H1 (cell line): ENCODE data around the gene RASAL2. TPM values are rescaled to one million over a fixed set of nuclear protein-coding genes. Genes with fewer than 3 reads are reported as not detected.

ENCODE experiments used
- CTCF ChIA-PET: fragments of 300-600 bp; sonication (Branson Sonifier 250); formaldehyde crosslinking; loops from one replicate; lab custom pipeline; 2021; ENCODE audit not compliant: partially characterized antibody; lab: Charles Lee
- POLR2A ChIA-PET: fragments of 300-600 bp; sonication (Branson Sonifier 250); formaldehyde crosslinking; loops from one replicate; lab custom pipeline; 2021; ENCODE audit warnings: inconsistent platforms; ENCODE audit not compliant: partially characterized antibody; lab: Charles Lee
- DNase-seq, 2 experiments: peaks; one replicate each; pipeline versions ENCODE4 v3.0.0 to v3.0.0-alpha.2; 2010 to 2022; ENCODE audit warnings: low spot score in 2 of 2, low read depth in 1 of 2, mixed read lengths in 1 of 2
- FAIRE-seq: peaks from 2 replicates; lab custom pipeline; 2011; peaks lifted over from hg19 to GRCh38; lab: Jason Lieb, UNC
- H2AFZ ChIP-seq: 2 replicates; pipeline ENCODE4 v1.8.1; 2012; ENCODE audit warnings: low read length, inconsistent platforms
- H2AK5ac ChIP-seq: 2 replicates; pipeline ENCODE4 v1.6.1; 2013; ENCODE audit warnings: low read depth, low read length
- H2BK120ac ChIP-seq: replicated peaks from 2 replicates; pipeline ENCODE3; 2013; ENCODE audit warnings: low read depth, low read length, inconsistent platforms
- H2BK12ac ChIP-seq: 2 replicates; pipeline ENCODE4 v1.6.1; 2013; ENCODE audit warnings: low read depth, low read length
- H2BK15ac ChIP-seq: 2 replicates; pipeline ENCODE4 v1.6.1; 2013; ENCODE audit warnings: low read length
- H2BK20ac ChIP-seq: 2 replicates; pipeline ENCODE4 v1.6.1; 2013; ENCODE audit warnings: low read length
- H2BK5ac ChIP-seq: 2 replicates; pipeline ENCODE4 v1.6.1; 2013; ENCODE audit warnings: low read depth, low read length
- H3K14ac ChIP-seq: 2 replicates; pipeline ENCODE4 v1.6.1; 2013; ENCODE audit warnings: inconsistent platforms; ENCODE audit not compliant: insufficient read length
- H3K18ac ChIP-seq: 2 replicates; pipeline ENCODE4 v1.6.1; 2013; ENCODE audit warnings: low read length; ENCODE audit errors: extremely low read depth
- H3K23ac ChIP-seq: 2 replicates; pipeline ENCODE4 v1.6.1; 2013; ENCODE audit warnings: inconsistent platforms; ENCODE audit not compliant: insufficient read length
- H3K23me2 ChIP-seq: 2 replicates; pipeline ENCODE4 v1.6.1; 2013; ENCODE audit warnings: low read depth, low read length
- H3K27ac ChIP-seq: 2 replicates; pipeline ENCODE4 v1.6.1; 2011; ENCODE audit warnings: low read depth, low read length, inconsistent platforms
- H3K27me3 ChIP-seq, 4 experiments: replicated peaks in 1 of 4; 1 replicate in 1 of 4; 2 replicates in 3 of 4; pipeline versions ENCODE4 v1.6.1 to v1.8.1; 2011 to 2013; ENCODE audit warnings: low read length in 3 of 4, mild to moderate bottlenecking in 3 of 4, inconsistent platforms in 2 of 4, mixed read lengths in 2 of 4, moderate library complexity in 1 of 4; ENCODE audit not compliant: control insufficient read depth in 3 of 4, insufficient read depth in 3 of 4; ENCODE audit errors: extremely low read depth in 1 of 4
- H3K36me3 ChIP-seq, 4 experiments: 2 replicates each; pipeline versions ENCODE4 v1.6.1 to v1.8.1; 2011 to 2013; ENCODE audit warnings: mild to moderate bottlenecking in 4 of 4, low read length in 3 of 4, moderate library complexity in 2 of 4, control low read depth in 1 of 4, inconsistent platforms in 1 of 4; ENCODE audit not compliant: insufficient read depth in 4 of 4, control insufficient read depth in 2 of 4
- H3K4ac ChIP-seq: replicated peaks from 2 replicates; pipeline ENCODE3; 2013; ENCODE audit warnings: low read length, low read depth, mixed read lengths, inconsistent platforms; ENCODE audit not compliant: insufficient read length
- H3K4me1 ChIP-seq, 4 experiments: replicated peaks in 1 of 4; 1 replicate in 1 of 4; 2 replicates in 3 of 4; pipeline versions ENCODE4 v1.6.1 to v1.8.1; 2011 to 2013; ENCODE audit warnings: low read length in 3 of 4, inconsistent platforms in 2 of 4, mixed read lengths in 1 of 4; ENCODE audit not compliant: insufficient read depth in 4 of 4, control insufficient read depth in 3 of 4
- H3K4me2 ChIP-seq, 2 experiments: 2 replicates each; pipeline versions ENCODE4 v1.6.1 to v1.8.1; 2011 to 2013; ENCODE audit warnings: low read depth in 2 of 2, low read length in 2 of 2, control low read depth in 1 of 2, inconsistent platforms in 1 of 2, mild to moderate bottlenecking in 1 of 2; ENCODE audit not compliant: insufficient read depth in 1 of 2
- H3K4me3 ChIP-seq, 4 experiments: fragments of 200-600, 300-600 bp in 1 of 4; sonication (generic), shearing (Covaris generic), sonication (Bioruptor Twin) in 1 of 4; 2 replicates each; pipeline versions ENCODE4 v1.5.1 to v1.8.1; 2011 to 2016; ENCODE audit warnings: low read length in 4 of 4, low read depth in 3 of 4, control low read depth in 2 of 4, inconsistent platforms in 2 of 4, mild to moderate bottlenecking in 2 of 4, mixed read lengths in 1 of 4, moderate library complexity in 1 of 4; ENCODE audit not compliant: insufficient read depth in 2 of 4; ENCODE audit errors: extremely low read depth in 1 of 4
- H3K56ac ChIP-seq: replicated peaks from 2 replicates; pipeline ENCODE3; 2013; ENCODE audit warnings: low read depth, mild to moderate bottlenecking, mixed read lengths, low read length, inconsistent platforms; ENCODE audit not compliant: insufficient read length
- H3K79me1 ChIP-seq: 2 replicates; pipeline ENCODE4 v1.6.1; 2013; ENCODE audit warnings: low read depth, low read length, control low read depth
- H3K79me2 ChIP-seq, 2 experiments: 2 replicates each; pipeline versions ENCODE4 v1.6.1 to v1.8.1; 2012 to 2013; ENCODE audit warnings: low read length in 2 of 2, mild to moderate bottlenecking in 2 of 2, inconsistent platforms in 1 of 2; ENCODE audit not compliant: insufficient read depth in 2 of 2, control insufficient read depth in 1 of 2
- H3K9ac ChIP-seq, 4 experiments: replicated peaks in 1 of 4; 1 replicate in 1 of 4; 2 replicates in 3 of 4; pipeline versions ENCODE4 v1.6.1 to v1.8.1; 2011 to 2013; ENCODE audit warnings: low read depth in 3 of 4, low read length in 3 of 4, control low read depth in 2 of 4, mild to moderate bottlenecking in 2 of 4, moderate library complexity in 2 of 4, inconsistent platforms in 1 of 4; ENCODE audit errors: extremely low read depth in 1 of 4
- H3K9me3 ChIP-seq, 2 experiments: 2 replicates each; pipeline versions ENCODE4 v1.6.1 to v1.8.1; 2012 to 2013; ENCODE audit warnings: mild to moderate bottlenecking in 2 of 2, moderate library complexity in 2 of 2, control low read depth in 1 of 2, inconsistent platforms in 1 of 2, low read depth in 1 of 2, low read length in 1 of 2, mixed read lengths in 1 of 2; ENCODE audit not compliant: insufficient read depth in 2 of 2
- H4K20me1 ChIP-seq, 2 experiments: replicated peaks in 1 of 2; 2 replicates each; pipeline versions ENCODE3 to v1.8.1; 2011 to 2013; ENCODE audit warnings: inconsistent platforms in 2 of 2, low read length in 2 of 2, mild to moderate bottlenecking in 1 of 2; ENCODE audit not compliant: insufficient read depth in 2 of 2, control insufficient read depth in 1 of 2
- H4K5ac ChIP-seq: 2 replicates; pipeline ENCODE4 v1.6.1; 2013; ENCODE audit warnings: low read length, low read depth, mixed read lengths, inconsistent platforms; ENCODE audit not compliant: insufficient read length
- H4K8ac ChIP-seq: 2 replicates; pipeline ENCODE4 v1.8.0; 2013; ENCODE audit warnings: mild to moderate bottlenecking, moderate library complexity, low read length, inconsistent platforms; ENCODE audit not compliant: insufficient read depth; ENCODE audit errors: extremely low read depth
- H4K91ac ChIP-seq: replicated peaks from 2 replicates; pipeline ENCODE3; 2013; ENCODE audit warnings: low read length, mixed read lengths, inconsistent platforms; ENCODE audit not compliant: insufficient read length
- BRCA1 ChIP-seq: IDR thresholded peaks from 2 replicates; pipeline ENCODE4 v1.6.1; 2012; ENCODE audit warnings: low read depth, low read length, improper control_type of control experiment
- EP300 ChIP-seq, 2 experiments: IDR thresholded peaks; 1 replicate in 1 of 2; 2 replicates in 1 of 2; pipeline ENCODE4 v1.6.1; 2011 to 2012; ENCODE audit warnings: low read depth in 2 of 2, low read length in 2 of 2, mild to moderate bottlenecking in 2 of 2, borderline replicate concordance in 1 of 2, inconsistent platforms in 1 of 2, moderate library complexity in 1 of 2
- FOSL1 ChIP-seq: IDR thresholded peaks from 2 replicates; pipeline ENCODE4 v1.6.1; 2011; ENCODE audit warnings: mild to moderate bottlenecking, low read depth, low read length, moderate library complexity; ENCODE audit not compliant: insufficient read depth
- GTF2F1 ChIP-seq: IDR thresholded peaks from 2 replicates; pipeline ENCODE4 v1.6.1; 2012; ENCODE audit warnings: low read depth, low read length, improper control_type of control experiment, borderline replicate concordance
- HDAC2 ChIP-seq, 2 experiments: fragments of 300-600 bp in 1 of 2; sonication (generic) in 1 of 2; IDR thresholded peaks; 2 replicates each; pipeline ENCODE4 v1.6.1; 2011 to 2012; ENCODE audit warnings: low read depth in 2 of 2, low read length in 2 of 2, mild to moderate bottlenecking in 2 of 2, moderate library complexity in 2 of 2, borderline replicate concordance in 1 of 2, inconsistent platforms in 1 of 2
- JUN ChIP-seq: IDR thresholded peaks from 2 replicates; pipeline ENCODE4 v1.6.1; 2011; ENCODE audit warnings: low read depth, mild to moderate bottlenecking, improper control_type of control experiment, low read length
- KDM4A ChIP-seq: IDR thresholded peaks from one replicate; pipeline ENCODE4 v1.7.1; 2012; ENCODE audit warnings: low read depth, mild to moderate bottlenecking, moderate library complexity, low read length, inconsistent platforms; ENCODE audit not compliant: severe bottlenecking
- SIN3A ChIP-seq, 2 experiments: IDR thresholded peaks in 1 of 2; conservative IDR thresholded peaks in 1 of 2; 2 replicates each; pipeline ENCODE4 v1.6.1; 2011 to 2012; ENCODE audit warnings: low read length in 2 of 2, improper control_type of control experiment in 1 of 2, low read depth in 1 of 2, mild to moderate bottlenecking in 1 of 2
- SP1 ChIP-seq: IDR thresholded peaks from 2 replicates; pipeline ENCODE4 v1.6.1; 2011; ENCODE audit warnings: low read depth, low read length
- SRF ChIP-seq: IDR thresholded peaks from 2 replicates; pipeline ENCODE4 v1.6.1; 2011; ENCODE audit warnings: mild to moderate bottlenecking, low read depth, low read length, moderate library complexity
- SUZ12 ChIP-seq: fragments of 200-600 bp; sonication (generic); IDR thresholded peaks from 2 replicates; pipeline ENCODE4 v1.6.1; 2012; ENCODE audit warnings: mild to moderate bottlenecking, inconsistent platforms, low read length, moderate library complexity, mixed read lengths
- ZNF274 ChIP-seq: IDR thresholded peaks from 2 replicates; pipeline ENCODE4 v1.7.0; 2012; ENCODE audit warnings: low read length, borderline replicate concordance; ENCODE audit errors: extremely low read depth
- WGBS, 2 experiments: shearing (Covaris generic) in 1 of 2; methylation state at CpG; one replicate each; pipeline versions ENCODE4 v1.1.6 to v1.1.7; 2013 to 2015; ENCODE audit warnings: low lambda C conversion rate in 2 of 2, mixed read lengths in 2 of 2, inconsistent platforms in 1 of 2, low coverage in 1 of 2, missing lambda C conversion rate in 1 of 2; ENCODE audit not compliant: insufficient replicate concordance in 2 of 2, insufficient coverage in 1 of 2, insufficient read length in 1 of 2; ENCODE audit errors: extremely low coverage in 1 of 2, missing lambda C conversion rate in 1 of 2; 5-methylcytosine and 5-hydroxymethylcytosine counted together
- polyA plus RNA-seq, 7 experiments: library from polyadenylated mRNA; depleted of rRNA in 3 of 7; stranded (reverse) in 5 of 7; unstranded in 2 of 7; fragments of >200 nt in 5 of 7; fragments of 200-250 nt in 2 of 7; gene quantifications; 1 replicate in 5 of 7; 2 replicates in 1 of 7; 4 replicates in 1 of 7; pipeline versions ENCODE4 v1.2.1 to v1.2.3, GENCODE V29; 2011 to 2013; ENCODE audit warnings: missing spikeins in 2 of 7, mixed read lengths in 2 of 7
- total RNA-seq: library from RNA; stranded (reverse); fragmentation: NEBNext Ultra II Directional; extraction: Animal tissue kit (Norgen Biotek cat#: 25700); gene quantifications from 2 replicates; pipeline ENCODE4 v1.2.1, GENCODE V29; 2021
- TF ChIP-seq, protein P1 (sequence below): IDR thresholded peaks from 2 replicates; pipeline ENCODE4 v1.6.1; 2012; ENCODE audit warnings: inconsistent platforms

The RASAL2 gene
- total and polyA plus RNA-seq, 2 of the 8 experiments (the other 6 are each of a cell fraction or from before 2014, with no cell fraction given) = 15.9 to 32.5 TPM

DNA sequence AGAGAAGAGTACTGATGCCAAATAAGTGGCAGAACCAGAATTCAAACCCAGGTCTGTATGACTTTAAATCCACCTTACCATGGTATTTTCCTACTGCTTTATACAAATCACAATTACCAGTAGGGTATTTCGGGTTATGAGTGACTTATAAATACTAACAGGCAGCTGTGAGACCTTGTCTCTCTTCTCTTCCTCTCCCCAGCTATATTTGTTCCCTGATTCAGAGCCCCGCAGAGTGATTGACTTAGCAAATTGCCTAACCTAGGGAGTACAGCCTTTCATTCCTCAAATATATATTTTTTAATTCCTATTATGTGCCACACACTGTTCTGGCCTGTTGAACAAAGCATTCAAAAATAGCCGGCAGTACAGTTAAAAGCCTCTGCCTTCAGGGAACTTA, 234.8 kb downstream of the RASAL2 start:
- Histone ChIP-seq H3K4me3 (no peak overlapping the region), H2BK20ac (no peak overlapping the region), H4K8ac (no peak overlapping the region), H4K91ac (no peak overlapping the region), H3K56ac (no peak overlapping the region), H3K4me2 (no peak overlapping the region), H3K27ac (no peak overlapping the region), H3K4ac (no peak overlapping the region), H3K79me2 (peaks cover 0 to 43% of the 10 kb centered on the region in 2 experiments; a peak in 3 of 4 replicates), H3K23ac (no peak overlapping the region), H2AK5ac (no peak overlapping the region), H4K20me1 (peaks cover 0 to 1% of the 10 kb centered on the region in 2 experiments), H2BK5ac (no peak overlapping the region), H3K36me3 (no peaks in the 10 kb centered on the region), H2AFZ (no peak overlapping the region), H3K23me2 (no peaks in the 10 kb centered on the region), H3K18ac (no peak overlapping the region), H2BK15ac (no peak overlapping the region), H3K14ac (no peak overlapping the region), H3K79me1 (no peaks in the 10 kb centered on the region), H3K4me1 (no peaks in the 10 kb centered on the region), H4K5ac (no peak overlapping the region), H3K9me3 (no peaks in the 10 kb centered on the region), H3K9ac (no peak overlapping the region), H2BK12ac (no peak overlapping the region), H2BK120ac (no peak overlapping the region), H3K27me3 (no peaks in the 10 kb centered on the region)
- ChIA-PET POLR2A (interaction anchor here (1.0 kb wide), 1 partner anchor 8 kb away, joined by 3 read pairs; no protein-coding TSS in a partner anchor), CTCF (interaction anchor here (3.5 kb wide), 1 partner anchor 172 kb away, joined by 12 read pairs; no protein-coding TSS in a partner anchor)
- WGBS, 2 experiments = 86% methylated on average over 3 of the region's 3 CpGs; no CpG with 5 or more reads in 1 of the 2 experiments
- FAIRE-seq (no peak), DNase-seq (no peak)
- TF ChIP-seq BRCA1 (no peak), ZNF274 (no peak), SP1 (no peak), HDAC2 (IDR thresholded peaks at IDR 0.05; ENCODE audit: borderline replicate concordance in 1 of 2, low read depth in 2 of 2, low read length in 2 of 2) (no peak), KDM4A (no peak), FOSL1 (no peak), EP300 (IDR thresholded peaks at IDR 0.05; ENCODE audit: borderline replicate concordance in 1 of 2, low read depth in 2 of 2, low read length in 2 of 2) (no peak), GTF2F1 (no peak), SRF (no peak), SUZ12 (no peak), SIN3A (conservative IDR thresholded peaks at IDR 0.05 in 1 of 2, IDR thresholded peaks at IDR 0.05 in 1 of 2; ENCODE audit: low read depth in 1 of 2, low read length in 2 of 2) (no peak), JUN (no peak)
- TF ChIP-seq, protein P1, sequence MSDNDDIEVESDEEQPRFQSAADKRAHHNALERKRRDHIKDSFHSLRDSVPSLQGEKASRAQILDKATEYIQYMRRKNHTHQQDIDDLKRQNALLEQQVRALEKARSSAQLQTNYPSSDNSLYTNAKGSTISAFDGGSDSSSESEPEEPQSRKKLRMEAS = no peak
